ENCODE data around the gene ADAMTS17. TPM values are rescaled to one million over a fixed set of nuclear protein-coding genes. Genes with fewer than 3 reads are reported as not detected.

ADAMTS17 gene
- total RNA-seq, 1 experiment from 2014 or later: 4.2 TPM

DNA sequence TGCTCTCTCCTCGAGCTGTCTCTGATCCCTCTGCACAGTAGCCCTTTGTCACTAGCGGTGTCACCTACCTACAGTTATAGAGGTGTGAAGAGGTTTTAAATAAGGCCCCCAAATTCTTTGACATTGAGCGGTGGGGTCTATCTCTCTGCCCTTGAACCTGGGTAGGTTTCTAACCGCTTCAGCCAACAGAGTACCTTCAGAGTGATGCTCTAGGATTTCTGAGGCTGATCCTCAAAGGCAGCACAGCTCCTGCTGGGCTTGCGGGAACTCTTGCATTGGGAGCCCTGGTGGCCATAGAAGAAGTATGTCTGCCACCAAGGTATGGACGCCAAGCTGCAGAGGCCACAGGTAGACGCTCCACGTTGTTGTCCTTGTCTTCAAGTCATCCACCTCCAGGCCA, 35.7 kb downstream of the ADAMTS17 start:
- Histone ChIP-seq H3K9ac (ENCODE audit: low read length) (no peak overlapping the region), H3K4me2 (ENCODE audit: low read length) (no peak overlapping the region), H2AFZ (ENCODE audit: low read depth, low read length, poor library complexity, severe bottlenecking) (no peak overlapping the region), H3K4me3 (replicated peaks in 1 of 2; ENCODE audit: low read depth in 1 of 2, low read length in 2 of 2) (no peak overlapping the region), H3K9me3 (ENCODE audit: control insufficient read depth in 1 of 2, insufficient read depth in 1 of 2, low read depth in 1 of 2, low read length in 2 of 2) (0 out of 4 replicates have a peak, but pooled peaks cover 0 to 5% of the 10 kb centered on the region in 2 experiments), H3K4me1 (ENCODE audit: control insufficient read depth in 1 of 2, insufficient read depth in 2 of 2, low read length in 2 of 2) (no peaks in the 10 kb centered on the region), H3K9me2 (ENCODE audit: insufficient read depth) (no peaks in the 10 kb centered on the region), H3K27me3 (ENCODE audit: insufficient read depth, low read length) (no peaks in the 10 kb centered on the region), H3K79me2 (ENCODE audit: insufficient read depth, low read length) (no peaks in the 10 kb centered on the region), H3K36me3 (ENCODE audit: control insufficient read depth in 1 of 2, insufficient read depth in 2 of 2, low read length in 2 of 2) (no peaks in the 10 kb centered on the region), H3K27ac (ENCODE audit: low read depth, low read length) (no peak overlapping the region), H4K20me1 (ENCODE audit: insufficient read depth) (no peaks in the 10 kb centered on the region)
- BruUV-seq (replicated peaks): no TSS peak
- ATAC-seq: no peak
- TF ChIP-seq, protein P1, sequence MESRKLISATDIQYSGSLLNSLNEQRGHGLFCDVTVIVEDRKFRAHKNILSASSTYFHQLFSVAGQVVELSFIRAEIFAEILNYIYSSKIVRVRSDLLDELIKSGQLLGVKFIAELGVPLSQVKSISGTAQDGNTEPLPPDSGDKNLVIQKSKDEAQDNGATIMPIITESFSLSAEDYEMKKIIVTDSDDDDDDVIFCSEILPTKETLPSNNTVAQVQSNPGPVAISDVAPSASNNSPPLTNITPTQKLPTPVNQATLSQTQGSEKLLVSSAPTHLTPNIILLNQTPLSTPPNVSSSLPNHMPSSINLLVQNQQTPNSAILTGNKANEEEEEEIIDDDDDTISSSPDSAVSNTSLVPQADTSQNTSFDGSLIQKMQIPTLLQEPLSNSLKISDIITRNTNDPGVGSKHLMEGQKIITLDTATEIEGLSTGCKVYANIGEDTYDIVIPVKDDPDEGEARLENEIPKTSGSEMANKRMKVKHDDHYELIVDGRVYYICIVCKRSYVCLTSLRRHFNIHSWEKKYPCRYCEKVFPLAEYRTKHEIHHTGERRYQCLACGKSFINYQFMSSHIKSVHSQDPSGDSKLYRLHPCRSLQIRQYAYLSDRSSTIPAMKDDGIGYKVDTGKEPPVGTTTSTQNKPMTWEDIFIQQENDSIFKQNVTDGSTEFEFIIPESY (IDR thresholded peaks at IDR 0.05; ENCODE audit: extremely low read depth, insufficient replicate concordance, low read length): no peak
- no peak for TF ChIP-seq EZH2 (IDR thresholded peaks at IDR 0.05)
- no peak for TF ChIP-seq SP1 (IDR thresholded peaks at IDR 0.05; ENCODE audit: low read depth)
- ChIA-PET POLR2A (no interaction called here), RAD21 (ENCODE audit: low non-redundant PET in 1 of 2, low total read pairs in 2 of 2, uncharacterized antibody in 2 of 2, unreplicated experiment in 2 of 2) (no interaction called here), CTCF (no interaction called here)
- DNase-seq (ENCODE audit: low read depth, low spot score): no peak
- intact Hi-C loops (cut with micrococcal nuclease): no loop called here

GRCh38 chr15:100301910-100302431, 39.8 kb downstream of the ADAMTS17 start:
- Histone ChIP-seq H3K27ac (ENCODE audit: low read depth, low read length) (no peak overlapping the region), H3K9me2 (ENCODE audit: insufficient read depth) (no peaks in the 10 kb centered on the region), H3K36me3 (ENCODE audit: control insufficient read depth in 1 of 2, insufficient read depth in 2 of 2, low read length in 2 of 2) (no peaks in the 10 kb centered on the region), H3K27me3 (ENCODE audit: insufficient read depth, low read length) (no peaks in the 10 kb centered on the region), H3K79me2 (ENCODE audit: insufficient read depth, low read length) (no peaks in the 10 kb centered on the region), H3K4me3 (replicated peaks in 1 of 2; ENCODE audit: low read depth in 1 of 2, low read length in 2 of 2) (no peak overlapping the region), H3K4me1 (ENCODE audit: control insufficient read depth in 1 of 2, insufficient read depth in 2 of 2, low read length in 2 of 2) (no peaks in the 10 kb centered on the region), H3K4me2 (ENCODE audit: low read length) (no peak overlapping the region), H4K20me1 (ENCODE audit: insufficient read depth) (no peaks in the 10 kb centered on the region), H3K9ac (ENCODE audit: low read length) (no peak overlapping the region), H3K9me3 (ENCODE audit: control insufficient read depth in 1 of 2, insufficient read depth in 1 of 2, low read depth in 1 of 2, low read length in 2 of 2) (peaks cover 0 to 5% of the 10 kb centered on the region in 2 experiments; a peak in 1 of 4 replicates), H2AFZ (ENCODE audit: low read depth, low read length, poor library complexity, severe bottlenecking) (no peak overlapping the region)
- TF ChIP-seq EZH2phosphoT487 (IDR thresholded peaks at IDR 0.05; ENCODE audit: borderline replicate concordance): no peak
- no peak for TF ChIP-seq FOSL1 (IDR thresholded peaks at IDR 0.05; ENCODE audit: low read depth)
- TF ChIP-seq, protein P1 (IDR thresholded peaks at IDR 0.05; ENCODE audit: extremely low read depth, insufficient replicate concordance, low read length): no peak
- no peak for TF ChIP-seq POLR2A (IDR thresholded peaks at IDR 0.05; ENCODE audit: borderline replicate concordance, extremely low read depth, insufficient read depth, insufficient read length)
- TF ChIP-seq ZFX (IDR thresholded peaks at IDR 0.05): no peak
- TF ChIP-seq POLR2AphosphoS5 (IDR thresholded peaks at IDR 0.05; ENCODE audit: low read depth, low read length): no peak
- TF ChIP-seq, protein P2, sequence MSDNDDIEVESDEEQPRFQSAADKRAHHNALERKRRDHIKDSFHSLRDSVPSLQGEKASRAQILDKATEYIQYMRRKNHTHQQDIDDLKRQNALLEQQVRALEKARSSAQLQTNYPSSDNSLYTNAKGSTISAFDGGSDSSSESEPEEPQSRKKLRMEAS (IDR thresholded peaks at IDR 0.05): no peak
- no peak for TF ChIP-seq ZNF274 (IDR thresholded peaks at IDR 0.05; ENCODE audit: low read depth, low read length)
- TF ChIP-seq EZH2 (IDR thresholded peaks at IDR 0.05): no peak
- TF ChIP-seq SRF (IDR thresholded peaks at IDR 0.05; ENCODE audit: low read depth): no peak
- TF ChIP-seq RAD21 (IDR thresholded peaks at IDR 0.05; ENCODE audit: low read depth): no peak
- TF ChIP-seq, protein P3, sequence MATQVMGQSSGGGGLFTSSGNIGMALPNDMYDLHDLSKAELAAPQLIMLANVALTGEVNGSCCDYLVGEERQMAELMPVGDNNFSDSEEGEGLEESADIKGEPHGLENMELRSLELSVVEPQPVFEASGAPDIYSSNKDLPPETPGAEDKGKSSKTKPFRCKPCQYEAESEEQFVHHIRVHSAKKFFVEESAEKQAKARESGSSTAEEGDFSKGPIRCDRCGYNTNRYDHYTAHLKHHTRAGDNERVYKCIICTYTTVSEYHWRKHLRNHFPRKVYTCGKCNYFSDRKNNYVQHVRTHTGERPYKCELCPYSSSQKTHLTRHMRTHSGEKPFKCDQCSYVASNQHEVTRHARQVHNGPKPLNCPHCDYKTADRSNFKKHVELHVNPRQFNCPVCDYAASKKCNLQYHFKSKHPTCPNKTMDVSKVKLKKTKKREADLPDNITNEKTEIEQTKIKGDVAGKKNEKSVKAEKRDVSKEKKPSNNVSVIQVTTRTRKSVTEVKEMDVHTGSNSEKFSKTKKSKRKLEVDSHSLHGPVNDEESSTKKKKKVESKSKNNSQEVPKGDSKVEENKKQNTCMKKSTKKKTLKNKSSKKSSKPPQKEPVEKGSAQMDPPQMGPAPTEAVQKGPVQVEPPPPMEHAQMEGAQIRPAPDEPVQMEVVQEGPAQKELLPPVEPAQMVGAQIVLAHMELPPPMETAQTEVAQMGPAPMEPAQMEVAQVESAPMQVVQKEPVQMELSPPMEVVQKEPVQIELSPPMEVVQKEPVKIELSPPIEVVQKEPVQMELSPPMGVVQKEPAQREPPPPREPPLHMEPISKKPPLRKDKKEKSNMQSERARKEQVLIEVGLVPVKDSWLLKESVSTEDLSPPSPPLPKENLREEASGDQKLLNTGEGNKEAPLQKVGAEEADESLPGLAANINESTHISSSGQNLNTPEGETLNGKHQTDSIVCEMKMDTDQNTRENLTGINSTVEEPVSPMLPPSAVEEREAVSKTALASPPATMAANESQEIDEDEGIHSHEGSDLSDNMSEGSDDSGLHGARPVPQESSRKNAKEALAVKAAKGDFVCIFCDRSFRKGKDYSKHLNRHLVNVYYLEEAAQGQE (IDR thresholded peaks at IDR 0.05; ENCODE audit: low read depth): no peak
- ChIA-PET POLR2A (no interaction called here), RAD21 (ENCODE audit: low non-redundant PET in 1 of 2, low total read pairs in 2 of 2, uncharacterized antibody in 2 of 2, unreplicated experiment in 2 of 2) (no interaction called here), CTCF (no interaction called here)
- no peak for ATAC-seq
- intact Hi-C loops (cut with micrococcal nuclease): no loop called here
- no TSS peak for BruUV-seq (replicated peaks)
- DNase-seq (ENCODE audit: low read depth, low spot score): no peak

Data from HCT116 (cell line).